Panc1 (cell line): Measurements from ENCODE around the gene BOD1L2. TPM values are rescaled to one million over a fixed set of nuclear protein-coding genes. Genes with fewer than 3 reads are reported as not detected.

Source experiments
- ATAC-seq: fragments of 200-7000 bp; cut with Tn5 transposase; 2 replicates; pipeline ENCODE4 v1.9.1; 2020; ENCODE audit warnings: mild to moderate bottlenecking, moderate library complexity
- BruUV-seq: library from RNA; stranded (reverse); fragments of 400-500 nt; replicated peaks from 2 replicates; lab custom pipeline; 2021; lab: Mats Ljungman, UMichigan
- CTCF ChIA-PET: fragments of 300-600 bp; sonication (Branson Sonifier 250); formaldehyde crosslinking; loops from one replicate; lab custom pipeline; 2022; ENCODE audit warnings: antibody characterized with exemption; lab: Charles Lee
- POLR2A ChIA-PET: fragments of 300-600 bp; sonication (Branson Sonifier 250); formaldehyde crosslinking; loops from one replicate; lab custom pipeline; 2022; ENCODE audit warnings: antibody characterized with exemption; lab: Charles Lee
- DNase-seq: peaks from one replicate; pipeline ENCODE4 v3.0.0-alpha.2; 2010; ENCODE audit warnings: low read depth, low spot score
- H3K27ac ChIP-seq: 2 replicates; pipeline ENCODE4 v1.5.1; 2011; ENCODE audit warnings: mild to moderate bottlenecking, low read length, inconsistent platforms
- H3K27me3 ChIP-seq: fragments of 200-500 bp; sonication (Bioruptor generic); 2 replicates; pipeline ENCODE4 v1.6.0; 2014; ENCODE audit warnings: low read length, inconsistent platforms; ENCODE audit not compliant: control insufficient read depth, insufficient read depth
- H3K36me3 ChIP-seq: fragments of 200-500 bp; sonication (Bioruptor generic); 2 replicates; pipeline ENCODE4 v1.5.1; 2014; ENCODE audit warnings: inconsistent platforms, mild to moderate bottlenecking, low read length, moderate library complexity; ENCODE audit not compliant: control insufficient read depth, insufficient read depth
- H3K4me1 ChIP-seq: 2 replicates; pipeline ENCODE4 v1.5.1; 2011; ENCODE audit warnings: inconsistent platforms, mild to moderate bottlenecking, low read length, moderate library complexity; ENCODE audit not compliant: control insufficient read depth, insufficient read depth
- H3K4me3 ChIP-seq, 2 experiments: 2 replicates each; pipeline ENCODE4 v1.5.1; 2011 to 2012; ENCODE audit warnings: low read depth in 2 of 2, low read length in 2 of 2, mild to moderate bottlenecking in 2 of 2, inconsistent platforms in 1 of 2, moderate library complexity in 1 of 2
- H3K9me3 ChIP-seq: fragments of 200-500 bp; sonication (Bioruptor generic); 2 replicates; pipeline ENCODE4 v1.5.1; 2014; ENCODE audit warnings: low read depth, mild to moderate bottlenecking, inconsistent platforms, low read length, moderate library complexity; ENCODE audit not compliant: control insufficient read depth, insufficient read depth
- POLR2AphosphoS5 ChIP-seq: IDR thresholded peaks from 2 replicates; pipeline ENCODE4 v1.6.1; 2012; ENCODE audit warnings: mild to moderate bottlenecking, low read depth, low read length, moderate library complexity
- SIN3A ChIP-seq: IDR thresholded peaks from 2 replicates; pipeline ENCODE4 v1.6.1; 2012; ENCODE audit warnings: low read depth, mild to moderate bottlenecking, low read length, moderate library complexity, borderline replicate concordance; ENCODE audit not compliant: insufficient read depth
- TCF7L2 ChIP-seq: IDR thresholded peaks from 2 replicates; pipeline ENCODE4 v1.6.1; 2011; ENCODE audit warnings: mild to moderate bottlenecking, low read depth, low read length, inconsistent platforms
- in situ Hi-C: cut with HindIII; loops from 2 replicates; pipeline ENCODE4 v1.10.0; 2016; ENCODE audit warnings: low sequenced_read_pairs, low pct_unique_long_range_greater_than_20kb
- intact Hi-C: fragments of 100-400 bp; cut with micrococcal nuclease; formaldehyde crosslinking; loops from one replicate; pipeline ENCODE4 v1.10.0; 2022; ENCODE audit not compliant: unreplicated experiment
- total RNA-seq: library from RNA; stranded (reverse); gene quantifications from one replicate; pipeline ENCODE4 v1.2.1, GENCODE V29; 2021; ENCODE audit not compliant: unreplicated experiment
- TF ChIP-seq, protein P1 (sequence below), 2 experiments: IDR thresholded peaks; 2 replicates each; pipeline ENCODE4 v1.6.1; 2011 to 2012; ENCODE audit warnings: low read depth in 2 of 2, control low read depth in 1 of 2, low read length in 1 of 2, mild to moderate bottlenecking in 1 of 2, moderate library complexity in 1 of 2; ENCODE audit not compliant: insufficient read depth in 1 of 2
- TF ChIP-seq, protein P2 (sequence below): fragments of 450-650 bp; IDR thresholded peaks from 2 replicates; pipeline ENCODE4 v1.5.1; 2017; ENCODE audit warnings: mild to moderate bottlenecking

The BOD1L2 gene
- total RNA-seq, 1 experiment from 2014 or later, result not detected

DNA sequence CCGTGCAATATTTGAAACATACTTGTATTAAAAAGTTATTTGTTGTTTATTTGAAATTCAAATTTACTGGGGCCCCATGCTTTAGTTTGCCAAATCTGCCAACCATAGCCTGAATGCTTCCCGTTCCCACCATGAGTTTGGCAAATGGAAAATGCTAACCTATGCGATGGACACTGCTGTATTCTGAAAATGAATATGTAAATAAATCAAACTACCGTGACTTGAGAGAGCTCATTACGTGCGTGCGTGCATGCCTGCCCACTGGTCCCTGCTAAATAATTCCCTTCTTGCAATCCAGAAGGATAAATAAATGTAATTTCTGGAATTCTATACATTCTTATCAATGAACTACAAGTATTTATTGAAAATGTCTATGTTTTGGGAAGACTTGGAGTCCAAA is 3.2 kb downstream of the BOD1L2 start:
- no peak for DNase-seq
- Histone ChIP-seq H3K36me3 (no peaks in the 10 kb centered on the region), H3K4me3 (no peak overlapping the region), H3K4me1 (no peaks in the 10 kb centered on the region), H3K27me3 (no peaks in the 10 kb centered on the region), H3K27ac (no peak overlapping the region), H3K9me3 (no peaks in the 10 kb centered on the region)
- intact Hi-C loops, result no loop called here
- no peak for ATAC-seq
- no peak for TF ChIP-seq SIN3A
- TF ChIP-seq TCF7L2, result no peak
- TF ChIP-seq, protein P1, sequence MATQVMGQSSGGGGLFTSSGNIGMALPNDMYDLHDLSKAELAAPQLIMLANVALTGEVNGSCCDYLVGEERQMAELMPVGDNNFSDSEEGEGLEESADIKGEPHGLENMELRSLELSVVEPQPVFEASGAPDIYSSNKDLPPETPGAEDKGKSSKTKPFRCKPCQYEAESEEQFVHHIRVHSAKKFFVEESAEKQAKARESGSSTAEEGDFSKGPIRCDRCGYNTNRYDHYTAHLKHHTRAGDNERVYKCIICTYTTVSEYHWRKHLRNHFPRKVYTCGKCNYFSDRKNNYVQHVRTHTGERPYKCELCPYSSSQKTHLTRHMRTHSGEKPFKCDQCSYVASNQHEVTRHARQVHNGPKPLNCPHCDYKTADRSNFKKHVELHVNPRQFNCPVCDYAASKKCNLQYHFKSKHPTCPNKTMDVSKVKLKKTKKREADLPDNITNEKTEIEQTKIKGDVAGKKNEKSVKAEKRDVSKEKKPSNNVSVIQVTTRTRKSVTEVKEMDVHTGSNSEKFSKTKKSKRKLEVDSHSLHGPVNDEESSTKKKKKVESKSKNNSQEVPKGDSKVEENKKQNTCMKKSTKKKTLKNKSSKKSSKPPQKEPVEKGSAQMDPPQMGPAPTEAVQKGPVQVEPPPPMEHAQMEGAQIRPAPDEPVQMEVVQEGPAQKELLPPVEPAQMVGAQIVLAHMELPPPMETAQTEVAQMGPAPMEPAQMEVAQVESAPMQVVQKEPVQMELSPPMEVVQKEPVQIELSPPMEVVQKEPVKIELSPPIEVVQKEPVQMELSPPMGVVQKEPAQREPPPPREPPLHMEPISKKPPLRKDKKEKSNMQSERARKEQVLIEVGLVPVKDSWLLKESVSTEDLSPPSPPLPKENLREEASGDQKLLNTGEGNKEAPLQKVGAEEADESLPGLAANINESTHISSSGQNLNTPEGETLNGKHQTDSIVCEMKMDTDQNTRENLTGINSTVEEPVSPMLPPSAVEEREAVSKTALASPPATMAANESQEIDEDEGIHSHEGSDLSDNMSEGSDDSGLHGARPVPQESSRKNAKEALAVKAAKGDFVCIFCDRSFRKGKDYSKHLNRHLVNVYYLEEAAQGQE (IDR thresholded peaks at IDR 0.05; ENCODE audit: insufficient read depth in 1 of 2, low read depth in 2 of 2, low read length in 1 of 2), result no peak
- TF ChIP-seq POLR2AphosphoS5, result no peak
- TF ChIP-seq, protein P2, sequence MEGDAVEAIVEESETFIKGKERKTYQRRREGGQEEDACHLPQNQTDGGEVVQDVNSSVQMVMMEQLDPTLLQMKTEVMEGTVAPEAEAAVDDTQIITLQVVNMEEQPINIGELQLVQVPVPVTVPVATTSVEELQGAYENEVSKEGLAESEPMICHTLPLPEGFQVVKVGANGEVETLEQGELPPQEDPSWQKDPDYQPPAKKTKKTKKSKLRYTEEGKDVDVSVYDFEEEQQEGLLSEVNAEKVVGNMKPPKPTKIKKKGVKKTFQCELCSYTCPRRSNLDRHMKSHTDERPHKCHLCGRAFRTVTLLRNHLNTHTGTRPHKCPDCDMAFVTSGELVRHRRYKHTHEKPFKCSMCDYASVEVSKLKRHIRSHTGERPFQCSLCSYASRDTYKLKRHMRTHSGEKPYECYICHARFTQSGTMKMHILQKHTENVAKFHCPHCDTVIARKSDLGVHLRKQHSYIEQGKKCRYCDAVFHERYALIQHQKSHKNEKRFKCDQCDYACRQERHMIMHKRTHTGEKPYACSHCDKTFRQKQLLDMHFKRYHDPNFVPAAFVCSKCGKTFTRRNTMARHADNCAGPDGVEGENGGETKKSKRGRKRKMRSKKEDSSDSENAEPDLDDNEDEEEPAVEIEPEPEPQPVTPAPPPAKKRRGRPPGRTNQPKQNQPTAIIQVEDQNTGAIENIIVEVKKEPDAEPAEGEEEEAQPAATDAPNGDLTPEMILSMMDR, result no peak
- ChIA-PET POLR2A (no interaction called here), CTCF (no interaction called here)
- in situ Hi-C loops, result no loop called here
- BruUV-seq, result no TSS peak

DNA sequence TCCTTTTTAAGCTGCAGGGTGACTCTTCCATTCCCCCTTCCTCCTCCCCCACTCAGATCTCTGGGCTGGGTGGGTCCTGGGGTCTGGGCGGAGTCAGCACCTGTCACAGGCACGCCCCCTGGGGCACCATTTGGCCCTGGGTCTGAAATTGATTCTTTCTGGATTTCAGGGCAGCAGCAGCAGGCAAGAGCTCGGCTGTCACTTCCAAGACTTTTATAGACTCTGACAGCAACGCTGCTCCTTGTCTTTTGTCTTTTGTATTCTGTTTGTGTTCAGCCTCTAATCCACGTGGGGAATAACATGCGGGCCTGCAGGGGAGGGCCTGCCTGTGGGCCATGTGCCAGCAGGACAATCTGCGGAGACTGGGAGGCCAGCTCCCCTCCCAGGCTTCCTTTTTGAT is 3.9 kb downstream of the BOD1L2 start:
- Histone ChIP-seq H3K4me3 (no peak overlapping the region), H3K27ac (no peak overlapping the region), H3K9me3 (no peaks in the 10 kb centered on the region), H3K36me3 (no peaks in the 10 kb centered on the region), H3K4me1 (no peaks in the 10 kb centered on the region), H3K27me3 (no peaks in the 10 kb centered on the region)
- DNase-seq, result no peak
- in situ Hi-C loops (no loop called here), intact Hi-C loops (no loop called here)
- ChIA-PET CTCF (no interaction called here), POLR2A (no interaction called here)
- ATAC-seq, result no peak
- no TSS peak for BruUV-seq
- TF ChIP-seq TCF7L2, result no peak
- TF ChIP-seq, protein P2, result no peak
- TF ChIP-seq, protein P1 (IDR thresholded peaks at IDR 0.05; ENCODE audit: insufficient read depth in 1 of 2, low read depth in 2 of 2, low read length in 1 of 2), result no peak
- no peak for TF ChIP-seq SIN3A
- no peak for TF ChIP-seq POLR2AphosphoS5
